ENCODE results near the gene GPR42. TPM values are rescaled to one million over a fixed set of nuclear protein-coding genes. Genes with fewer than 3 reads are reported as not detected.
A peak's percentile ranks its signal among the peaks of the same experiment; 100 is the strongest.

GPR42 gene

DNA sequence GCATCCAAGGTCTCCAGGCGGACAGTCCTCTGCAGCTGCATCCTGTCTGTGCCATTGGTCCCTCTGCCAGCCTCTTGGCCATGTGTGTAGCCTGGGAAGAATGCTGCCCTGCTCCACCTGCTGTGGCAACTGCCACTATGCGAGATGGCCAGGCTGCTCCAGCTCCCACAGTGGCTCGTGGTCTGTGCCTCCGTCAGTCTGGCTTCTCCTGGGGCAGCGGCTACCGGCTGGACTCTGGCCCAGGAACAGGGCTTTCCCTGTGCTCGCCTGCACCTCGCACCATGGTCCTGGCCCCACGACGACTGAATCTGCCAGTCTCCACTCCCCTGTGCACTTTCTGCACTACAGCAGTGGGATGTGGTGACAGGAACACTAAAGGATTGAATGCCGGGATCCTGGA lies 50.5 kb downstream of the GPR42 start:
- Histone ChIP-seq H3K4ac (ENCODE audit: low read length) (no peak overlapping the region), H2BK12ac (ENCODE audit: low read length) (peak overlapping the region; percentile 35), H4K91ac (ENCODE audit: low read depth, low read length, poor library complexity) (no peak overlapping the region), H2AK5ac (ENCODE audit: low read depth, low read length) (peak overlapping the region; percentile 58), H3K4me1 (ENCODE audit: control insufficient read depth in 2 of 2, insufficient read depth in 1 of 2, low read depth in 1 of 2, low read length in 2 of 2) (no peaks in the 10 kb centered on the region), H3K27me3 (ENCODE audit: control insufficient read depth in 3 of 3, insufficient read depth in 3 of 3, low read depth in 1 of 3, low read length in 3 of 3) (peaks cover 0 to 5% (median under 1%) of the 10 kb centered on the region in 3 experiments), H2BK5ac (ENCODE audit: low read length) (no peak overlapping the region), H3K18ac (ENCODE audit: low read length) (peak overlapping the region; percentile 40), H3K9ac (ENCODE audit: low read depth, low read length, poor library complexity) (peak overlapping the region; percentile 68), H2BK120ac (ENCODE audit: low read depth, low read length) (no peak overlapping the region), H4K8ac (ENCODE audit: low read depth, low read length) (no peak overlapping the region), H3K23ac (ENCODE audit: low read depth, low read length, poor library complexity) (no peak overlapping the region), H3K79me1 (ENCODE audit: low read depth, low read length) (no peaks in the 10 kb centered on the region), H2BK15ac (ENCODE audit: low read length) (no peak overlapping the region), H3K14ac (ENCODE audit: low read length) (peak overlapping the region; percentile 83), H2AFZ (ENCODE audit: low read length) (no peak overlapping the region), H3K4me2 (ENCODE audit: insufficient read depth, low read length, poor library complexity, severe bottlenecking) (no peak overlapping the region), H3K9me3 (replicated peaks in 1 of 2; ENCODE audit: control insufficient read depth in 2 of 2, insufficient read depth in 1 of 2, low read depth in 1 of 2, low read length in 2 of 2) (no peaks in the 10 kb centered on the region), H3K27ac (replicated peaks; ENCODE audit: low read length) (no peak overlapping the region), H3K4me3 (ENCODE audit: low read length in 2 of 2) (no peak overlapping the region), H3K36me3 (replicated peaks in 1 of 2; ENCODE audit: control insufficient read depth in 2 of 2, insufficient read depth in 2 of 2, low read length in 2 of 2) (no peaks in the 10 kb centered on the region)
- no peak for DNase-seq (ENCODE audit: low spot score)
- WGBS, 2 donors (ENCODE audit: extremely low coverage in 2 of 2, insufficient read length in 2 of 2, insufficient replicate concordance in 1 of 2): no CpG with 5 or more reads among the region's 11 CpGs

Small RNAs within 50 kb of the gene (small RNA-seq; reads per million reads assigned to genes)
- gene RN7SL491P (ENCODE audit: insufficient read depth): not detected
